Measurements from ENCODE around the gene ETFRF1. TPM values are rescaled to one million over a fixed set of nuclear protein-coding genes. Genes with fewer than 3 reads are reported as not detected.

ETFRF1 gene
- total RNA-seq, 2 donors from 2014 or later = 23.1 to 39.3 TPM

- Histone ChIP-seq H3K4me1 (replicated peaks) (no peaks in the 10 kb centered on the region), H3K9me3 (no peaks in the 10 kb centered on the region), H3K27ac (no peak overlapping the region), H3K36me3 (no peaks in the 10 kb centered on the region), H3K4me3 (no peak overlapping the region), H3K27me3 (replicated peaks; ENCODE audit: insufficient read depth) (no peaks in the 10 kb centered on the region)
- 95% methylated on average over 6 of the region's 6 CpGs for WGBS
- TF ChIP-seq, protein P1, sequence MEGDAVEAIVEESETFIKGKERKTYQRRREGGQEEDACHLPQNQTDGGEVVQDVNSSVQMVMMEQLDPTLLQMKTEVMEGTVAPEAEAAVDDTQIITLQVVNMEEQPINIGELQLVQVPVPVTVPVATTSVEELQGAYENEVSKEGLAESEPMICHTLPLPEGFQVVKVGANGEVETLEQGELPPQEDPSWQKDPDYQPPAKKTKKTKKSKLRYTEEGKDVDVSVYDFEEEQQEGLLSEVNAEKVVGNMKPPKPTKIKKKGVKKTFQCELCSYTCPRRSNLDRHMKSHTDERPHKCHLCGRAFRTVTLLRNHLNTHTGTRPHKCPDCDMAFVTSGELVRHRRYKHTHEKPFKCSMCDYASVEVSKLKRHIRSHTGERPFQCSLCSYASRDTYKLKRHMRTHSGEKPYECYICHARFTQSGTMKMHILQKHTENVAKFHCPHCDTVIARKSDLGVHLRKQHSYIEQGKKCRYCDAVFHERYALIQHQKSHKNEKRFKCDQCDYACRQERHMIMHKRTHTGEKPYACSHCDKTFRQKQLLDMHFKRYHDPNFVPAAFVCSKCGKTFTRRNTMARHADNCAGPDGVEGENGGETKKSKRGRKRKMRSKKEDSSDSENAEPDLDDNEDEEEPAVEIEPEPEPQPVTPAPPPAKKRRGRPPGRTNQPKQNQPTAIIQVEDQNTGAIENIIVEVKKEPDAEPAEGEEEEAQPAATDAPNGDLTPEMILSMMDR (IDR thresholded peaks at IDR 0.05) = no peak
- TF ChIP-seq POLR2A (IDR thresholded peaks at IDR 0.05) = no peak
- no peak for TF ChIP-seq POLR2AphosphoS5 (IDR thresholded peaks at IDR 0.05)
- DNase-seq (ENCODE audit: low spot score) = no peak
- intact Hi-C loops (cut with DNase I) = loop anchor here (10.0 kb wide), 1 partner anchor 51 kb away; the partner anchor contains the start of genes DNAI7 and ETFRF1
Observed at GRCh38 chr12:25245491-25245890, 50.5 kb downstream of the ETFRF1 start.

GRCh38 chr12:25248137-25248536, 53.1 kb downstream of the ETFRF1 start:
- no peaks in the 10 kb centered on the region for H3K36me3 ChIP-seq
- no peak overlapping the region for H3K4me3 ChIP-seq
- H3K4me1 ChIP-seq (replicated peaks) = no peaks in the 10 kb centered on the region
- no peaks in the 10 kb centered on the region for H3K9me3 ChIP-seq
- H3K27me3 ChIP-seq (replicated peaks; ENCODE audit: insufficient read depth) = no peaks in the 10 kb centered on the region
- no peak for TF ChIP-seq POLR2AphosphoS5 (IDR thresholded peaks at IDR 0.05)
- TF ChIP-seq, protein P1 (IDR thresholded peaks at IDR 0.05) = no peak
- no peak for TF ChIP-seq POLR2A (IDR thresholded peaks at IDR 0.05)
- DNase-seq (ENCODE audit: low spot score) = no peak
- H3K27ac ChIP-seq = no peak overlapping the region
- intact Hi-C loops (cut with DNase I) = loop anchor here (10.0 kb wide), 1 partner anchor 53 kb away; the partner anchor contains the start of genes DNAI7 and ETFRF1
- WGBS = 95% methylated on average over 20 of the region's 20 CpGs

GRCh38 chr12:25248732-25249131, 53.7 kb downstream of the ETFRF1 start:
- DNase-seq (ENCODE audit: low spot score) = no peak
- H3K4me3 ChIP-seq = no peak overlapping the region
- H3K9me3 ChIP-seq = no peaks in the 10 kb centered on the region
- H3K36me3 ChIP-seq = no peaks in the 10 kb centered on the region
- intact Hi-C loops (cut with DNase I) = loop anchor here (10.0 kb wide), 1 partner anchor 54 kb away; the partner anchor contains the start of genes DNAI7 and ETFRF1
- H3K27ac ChIP-seq = no peak overlapping the region
- TF ChIP-seq POLR2A (IDR thresholded peaks at IDR 0.05) (no peak), POLR2AphosphoS5 (IDR thresholded peaks at IDR 0.05) (no peak)
- TF ChIP-seq, protein P1 (IDR thresholded peaks at IDR 0.05) = no peak
- H3K4me1 ChIP-seq (replicated peaks) = no peaks in the 10 kb centered on the region
- 92% methylated on average over 1 of the region's 1 CpG for WGBS
- no peaks in the 10 kb centered on the region for H3K27me3 ChIP-seq (replicated peaks; ENCODE audit: insufficient read depth)

- H3K27me3 ChIP-seq (replicated peaks; ENCODE audit: insufficient read depth) = no peaks in the 10 kb centered on the region
- DNase-seq (ENCODE audit: low spot score) = peak; percentile 30
- no peaks in the 10 kb centered on the region for H3K4me1 ChIP-seq (replicated peaks)
- TF ChIP-seq POLR2A (IDR thresholded peaks at IDR 0.05) (no peak), POLR2AphosphoS5 (IDR thresholded peaks at IDR 0.05) (peak; percentile 4)
- H3K9me3 ChIP-seq = no peaks in the 10 kb centered on the region
- no peaks in the 10 kb centered on the region for H3K36me3 ChIP-seq
- H3K27ac ChIP-seq = peak overlapping the region; percentile 90 to 94
- peak overlapping the region; percentile 73 to 100 for H3K4me3 ChIP-seq
- WGBS = under 1% methylated on average over 23 of the region's 56 CpGs
- intact Hi-C loops (cut with DNase I) = loop anchor here (5.0 to 10.0 kb wide), 2 partner anchors 55 to 82 kb away; partner anchors contain the start of genes DNAI7 and ETFRF1
Observed at GRCh38 chr12:25249931-25250738, 55.1 kb downstream of the ETFRF1 start.

GRCh38 chr12:25250744-25251730, 56.0 kb downstream of the ETFRF1 start, which contains the start of gene KRAS:
Gene KRAS, minus strand, starts transcription at chr12:25250929.
- intact Hi-C loops (cut with DNase I) = loop anchor here (5.0 kb wide), 1 partner anchor 81 kb away; no protein-coding TSS in a partner anchor
- under 1% methylated on average over 48 of the region's 105 CpGs for WGBS
- H3K4me1 ChIP-seq (replicated peaks) = no peaks in the 10 kb centered on the region

More at GRCh38 chr12:25250744-25251730, 56.0 kb downstream of the ETFRF1 start, which contains the start of gene KRAS:
- Histone ChIP-seq H3K9me3 (no peaks in the 10 kb centered on the region), H3K27ac (peak within 1 kb of the TSS; percentile 90 to 94), H3K4me3 (peak within 1 kb of the TSS; percentile 73 to 100), H3K27me3 (replicated peaks; ENCODE audit: insufficient read depth) (no peaks in the 10 kb centered on the region), H3K36me3 (no peaks in the 10 kb centered on the region)
- peak; percentile 97 for DNase-seq (ENCODE audit: low spot score)
- peak; percentile 82 for TF ChIP-seq POLR2AphosphoS5 (IDR thresholded peaks at IDR 0.05)
- TF ChIP-seq POLR2A (IDR thresholded peaks at IDR 0.05) = peak; percentile 84
- TF ChIP-seq, protein P1 (IDR thresholded peaks at IDR 0.05) = peak in 2 of 4 experiments; percentile 3 to 13
